Epithelial cell of esophagus (primary cell): Measurements from ENCODE around the gene NIN.
A peak's percentile ranks its signal among the peaks of the same experiment; 100 is the strongest.

Experiments
- DNase-seq: peaks from one replicate; pipeline ENCODE4 v3.0.0; 2010; ENCODE audit warnings: low read depth
- H3K4me3 ChIP-seq: 2 replicates; pipeline ENCODE4 v1.5.1; 2011; ENCODE audit warnings: mild to moderate bottlenecking, low read length, control low read depth
- TF ChIP-seq, protein P1 (sequence below): IDR thresholded peaks from 2 replicates; pipeline ENCODE4 v1.5.1; 2011; ENCODE audit warnings: low read depth, mild to moderate bottlenecking, low read length, control low read depth, inconsistent platforms; ENCODE audit not compliant: insufficient read depth; ENCODE audit errors: missing control alignments

NIN gene

DNA sequence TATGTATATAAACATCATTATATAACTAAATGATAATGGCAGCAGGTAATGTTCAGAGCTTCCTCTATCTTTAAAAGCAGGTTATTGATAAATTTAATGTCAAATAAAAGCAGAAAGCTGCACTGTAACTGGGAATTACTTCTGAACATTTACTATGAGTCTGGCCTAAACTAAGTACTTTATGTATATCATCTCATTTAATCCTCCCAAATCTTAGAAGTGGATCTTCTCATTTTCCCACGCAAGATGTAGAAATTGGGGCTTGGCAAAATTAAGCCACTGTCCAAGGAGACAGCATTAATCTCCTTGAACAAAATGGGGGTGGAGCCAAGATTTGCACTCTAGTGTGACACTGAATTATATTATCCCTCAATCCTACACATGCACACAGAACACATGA, 5.7 kb downstream of the NIN start:
- TF ChIP-seq, protein P1, sequence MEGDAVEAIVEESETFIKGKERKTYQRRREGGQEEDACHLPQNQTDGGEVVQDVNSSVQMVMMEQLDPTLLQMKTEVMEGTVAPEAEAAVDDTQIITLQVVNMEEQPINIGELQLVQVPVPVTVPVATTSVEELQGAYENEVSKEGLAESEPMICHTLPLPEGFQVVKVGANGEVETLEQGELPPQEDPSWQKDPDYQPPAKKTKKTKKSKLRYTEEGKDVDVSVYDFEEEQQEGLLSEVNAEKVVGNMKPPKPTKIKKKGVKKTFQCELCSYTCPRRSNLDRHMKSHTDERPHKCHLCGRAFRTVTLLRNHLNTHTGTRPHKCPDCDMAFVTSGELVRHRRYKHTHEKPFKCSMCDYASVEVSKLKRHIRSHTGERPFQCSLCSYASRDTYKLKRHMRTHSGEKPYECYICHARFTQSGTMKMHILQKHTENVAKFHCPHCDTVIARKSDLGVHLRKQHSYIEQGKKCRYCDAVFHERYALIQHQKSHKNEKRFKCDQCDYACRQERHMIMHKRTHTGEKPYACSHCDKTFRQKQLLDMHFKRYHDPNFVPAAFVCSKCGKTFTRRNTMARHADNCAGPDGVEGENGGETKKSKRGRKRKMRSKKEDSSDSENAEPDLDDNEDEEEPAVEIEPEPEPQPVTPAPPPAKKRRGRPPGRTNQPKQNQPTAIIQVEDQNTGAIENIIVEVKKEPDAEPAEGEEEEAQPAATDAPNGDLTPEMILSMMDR, result no peak
- DNase-seq, result no peak

GRCh38 chr14:50823762-50824636, 7.0 kb downstream of the NIN start:
- no peak overlapping the region for H3K4me3 ChIP-seq
- no peak for DNase-seq

More for the DNA sequence above, 5.7 kb downstream of the NIN start:
- H3K4me3 ChIP-seq, result no peak overlapping the region

GRCh38 chr14:50823051-50823761, 7.8 kb downstream of the NIN start:
- DNase-seq, result no peak
- H3K4me3 ChIP-seq, result no peak overlapping the region
- TF ChIP-seq, protein P1, result no peak

More at GRCh38 chr14:50823762-50824636, 7.0 kb downstream of the NIN start:
- TF ChIP-seq, protein P1, result no peak

DNA sequence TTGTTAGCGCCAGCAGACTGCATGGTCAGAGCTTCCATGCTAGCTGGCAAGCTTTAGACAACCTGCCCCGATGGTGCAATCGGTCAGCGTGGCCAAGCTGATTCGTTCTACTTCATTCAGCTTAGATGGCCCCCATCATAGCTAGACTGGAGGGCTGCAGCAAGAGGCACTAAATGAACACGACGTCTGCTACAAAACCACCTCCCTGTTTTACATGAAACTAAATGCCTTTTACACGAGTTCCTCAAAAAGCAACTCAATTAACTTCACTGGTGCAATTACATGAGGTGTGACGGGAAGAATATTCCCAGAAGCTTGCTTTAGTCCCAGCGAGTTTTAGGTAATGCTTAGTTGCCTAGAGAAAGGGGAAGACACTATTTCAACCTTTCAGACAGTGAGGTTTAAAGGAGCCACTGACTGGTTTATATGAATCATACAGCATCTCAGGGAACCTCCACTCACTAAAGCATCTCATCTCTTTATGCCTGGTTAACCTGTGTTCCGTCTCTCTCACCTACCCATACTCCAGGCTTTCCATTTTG, 8.4 kb downstream of the NIN start:
- no peak overlapping the region for H3K4me3 ChIP-seq
- TF ChIP-seq, protein P1, result no peak
- DNase-seq, result no peak

- no peak overlapping the region for H3K4me3 ChIP-seq
- TF ChIP-seq, protein P1, result no peak
- peak; percentile 74 for DNase-seq
Observed at GRCh38 chr14:50821510-50822464, 9.2 kb downstream of the NIN start.
